ENCODE results near the gene SMPD3. TPM values are rescaled to one million over a fixed set of nuclear protein-coding genes. Genes with fewer than 3 reads are reported as not detected.
A peak's percentile ranks its signal among the peaks of the same experiment; 100 is the strongest.

SMPD3 gene
- total RNA-seq, 4 donors from 2014 or later, result 19.0 to 353 (median 206) TPM

GRCh38 chr16:68360547-68360946 is 87.8 kb downstream of the SMPD3 start:
- H3K9me3 ChIP-seq, result no peaks in the 10 kb centered on the region
- no peak for DNase-seq
- peaks cover 0 to 62% (median 0%) of the 10 kb centered on the region in 3 donors for H3K36me3 ChIP-seq
- no peaks in the 10 kb centered on the region for H3K27me3 ChIP-seq
- no peak overlapping the region for H3K27ac ChIP-seq
- TF ChIP-seq POLR2A (IDR thresholded peaks at IDR 0.05), result no peak
- no peak for TF ChIP-seq CTCF (IDR thresholded peaks at IDR 0.05)
- no peak overlapping the region for H3K4me3 ChIP-seq
- H3K4me1 ChIP-seq, result peaks cover 0 to 26% (median 14%) of the 10 kb centered on the region in 4 donors

- no peak overlapping the region for H3K4me3 ChIP-seq
- H3K27ac ChIP-seq, result no peak overlapping the region
- H3K9me3 ChIP-seq, result no peaks in the 10 kb centered on the region
- peaks cover 0 to 20% (median 13%) of the 10 kb centered on the region in 4 donors for H3K4me1 ChIP-seq
- H3K27me3 ChIP-seq, result no peaks in the 10 kb centered on the region
- no peak for DNase-seq
- H3K36me3 ChIP-seq, result peaks cover 0 to 62% (median 0%) of the 10 kb centered on the region in 3 donors
- TF ChIP-seq POLR2A (IDR thresholded peaks at IDR 0.05) (no peak), CTCF (IDR thresholded peaks at IDR 0.05) (no peak)
Observed at GRCh38 chr16:68359398-68360191, 88.7 kb downstream of the SMPD3 start.

DNA sequence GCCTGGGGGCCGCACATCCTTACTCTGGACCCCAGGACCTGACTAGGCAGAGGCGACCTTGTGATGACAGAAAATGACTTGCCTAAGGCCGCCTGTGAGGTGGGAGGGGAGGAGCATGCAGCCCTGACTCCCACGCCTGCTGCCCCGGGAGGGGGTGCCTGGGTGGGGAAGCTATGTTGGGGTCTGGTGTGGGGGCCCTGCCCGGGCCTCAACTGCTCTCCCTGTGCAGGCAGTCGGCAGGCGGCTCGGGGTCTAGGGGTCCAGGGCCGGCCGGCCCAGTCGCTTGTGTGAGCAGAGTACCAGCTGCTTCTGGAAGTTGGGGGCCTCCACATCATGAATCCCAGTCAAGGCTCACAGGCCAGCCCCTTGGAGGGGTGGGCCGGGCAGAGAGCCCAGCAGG is 89.4 kb downstream of the SMPD3 start:
- Histone ChIP-seq H3K27ac (no peak overlapping the region), H3K4me1 (peaks cover 0 to 20% (median 13%) of the 10 kb centered on the region in 4 donors), H3K4me3 (no peak overlapping the region), H3K36me3 (peaks cover 0 to 63% (median 0%) of the 10 kb centered on the region in 3 donors), H3K9me3 (no peaks in the 10 kb centered on the region), H3K27me3 (no peaks in the 10 kb centered on the region)
- DNase-seq, result no peak
- no peak for TF ChIP-seq CTCF (IDR thresholded peaks at IDR 0.05)
- no peak for TF ChIP-seq POLR2A (IDR thresholded peaks at IDR 0.05)

GRCh38 chr16:68357923-68358322 is 90.4 kb downstream of the SMPD3 start:
- DNase-seq, result no peak
- Histone ChIP-seq H3K9me3 (no peaks in the 10 kb centered on the region), H3K4me1 (peaks cover 0 to 20% (median 13%) of the 10 kb centered on the region in 4 donors), H3K4me3 (no peak overlapping the region), H3K27ac (no peak overlapping the region), H3K36me3 (peaks cover 0 to 62% (median 0%) of the 10 kb centered on the region in 3 donors), H3K27me3 (no peaks in the 10 kb centered on the region)
- TF ChIP-seq POLR2A (IDR thresholded peaks at IDR 0.05) (no peak), CTCF (IDR thresholded peaks at IDR 0.05) (no peak)

DNA sequence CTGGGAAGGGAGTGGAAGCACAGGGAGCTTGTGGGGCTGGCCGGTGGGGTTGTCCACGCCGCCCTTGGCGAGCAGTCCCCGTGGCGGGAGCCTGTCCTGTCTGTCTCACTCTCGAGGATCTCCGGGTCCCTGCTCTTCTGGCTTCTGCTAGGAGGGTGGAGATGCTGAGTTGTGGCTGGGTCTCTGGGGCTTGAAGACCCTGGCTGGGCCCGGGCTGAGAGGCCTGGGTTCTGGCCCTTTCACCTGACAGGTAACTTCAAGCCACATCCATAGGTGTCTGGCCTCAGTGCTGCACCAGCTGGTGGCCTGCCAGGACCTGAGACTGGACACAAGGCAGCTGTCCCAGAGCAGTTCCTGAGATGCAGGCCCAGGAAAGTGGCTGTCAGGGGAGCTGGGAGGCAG is 90.8 kb downstream of the SMPD3 start:
- no peaks in the 10 kb centered on the region for H3K9me3 ChIP-seq
- peak in 1 of 3 donors; percentile 52 for DNase-seq
- H3K4me1 ChIP-seq, result peaks cover 0 to 20% (median 13%) of the 10 kb centered on the region in 4 donors
- H3K27ac ChIP-seq, result no peak overlapping the region
- no peaks in the 10 kb centered on the region for H3K27me3 ChIP-seq
- no peak overlapping the region for H3K4me3 ChIP-seq
- no peak for TF ChIP-seq CTCF (IDR thresholded peaks at IDR 0.05)
- H3K36me3 ChIP-seq, result peaks cover 0 to 62% (median 0%) of the 10 kb centered on the region in 3 donors
